Endothelial cell (in vitro differentiated cells): ENCODE results near the gene LYG2. TPM values are rescaled to one million over a fixed set of nuclear protein-coding genes. Genes with fewer than 3 reads are reported as not detected.
"Not testable (repeated sequence)": the region's sequence is repeated elsewhere in the genome, so short reads cannot be mapped to it uniquely, and the experiment has no call there.

Experiments used
- DNase-seq: peaks from one replicate; pipeline ENCODE4 v3.0.0; 2021; ENCODE audit warnings: low spot score
- H3K27ac Mint-ChIP-seq: one replicate; pipeline ENCODE4 v1.8.0; 2021; ENCODE audit warnings: mixed read lengths, inconsistent platforms; ENCODE audit not compliant: unreplicated experiment
- H3K27me3 Mint-ChIP-seq: one replicate; pipeline ENCODE4 v1.8.0; 2021; ENCODE audit warnings: mild to moderate bottlenecking, moderate library complexity, mixed read lengths, inconsistent platforms; ENCODE audit not compliant: unreplicated experiment
- H3K36me3 Mint-ChIP-seq: one replicate; pipeline ENCODE4 v1.8.0; 2021; ENCODE audit warnings: mild to moderate bottlenecking, low read depth, mixed read lengths, inconsistent platforms; ENCODE audit not compliant: unreplicated experiment
- H3K4me1 Mint-ChIP-seq: one replicate; pipeline ENCODE4 v1.8.0; 2021; ENCODE audit warnings: mild to moderate bottlenecking, mixed read lengths, inconsistent platforms; ENCODE audit not compliant: unreplicated experiment
- H3K4me3 Mint-ChIP-seq: one replicate; pipeline ENCODE4 v1.8.0; 2021; ENCODE audit warnings: mild to moderate bottlenecking, mixed read lengths, inconsistent platforms; ENCODE audit not compliant: unreplicated experiment
- H3K9me3 Mint-ChIP-seq: one replicate; pipeline ENCODE4 v1.8.0; 2021; ENCODE audit warnings: mixed read lengths, inconsistent platforms; ENCODE audit not compliant: unreplicated experiment
- total RNA-seq: library from RNA; stranded (reverse); fragmentation: NEBNext Ultra II Directional; extraction: Animal tissue kit (Norgen Biotek cat#: 25700); gene quantifications from one replicate; pipeline ENCODE4 v1.2.1, GENCODE V29; 2021; ENCODE audit not compliant: unreplicated experiment
- TF ChIP-seq, protein P1 (sequence below): fragments of 200-600 bp; sonication (generic); IDR thresholded peaks from one replicate; pipeline ENCODE4 v1.5.0; 2021; ENCODE audit warnings: antibody characterized with exemption; ENCODE audit not compliant: unreplicated experiment

LYG2 gene
- total RNA-seq, 1 donor from 2014 or later, result 1.7 TPM

DNA sequence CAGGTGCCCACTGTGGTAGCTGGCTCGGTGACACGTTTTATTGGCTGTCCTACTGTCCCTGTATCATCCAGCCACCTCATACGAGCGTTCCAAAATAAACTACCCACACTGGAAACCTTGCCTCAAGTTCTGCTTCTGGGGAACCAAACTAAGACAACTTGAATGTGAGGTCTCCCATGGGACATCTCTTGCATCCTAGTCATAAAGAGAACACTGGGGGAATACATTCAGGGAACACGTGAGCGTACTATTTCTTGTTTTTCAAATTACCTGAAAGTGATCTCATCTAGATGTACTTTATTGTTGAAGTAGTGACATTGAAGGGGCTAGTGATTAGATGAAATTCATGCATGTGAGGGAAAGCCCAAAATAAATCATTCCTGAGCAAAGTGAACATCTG, 15.0 kb downstream of the LYG2 start:
- TF ChIP-seq, protein P1, sequence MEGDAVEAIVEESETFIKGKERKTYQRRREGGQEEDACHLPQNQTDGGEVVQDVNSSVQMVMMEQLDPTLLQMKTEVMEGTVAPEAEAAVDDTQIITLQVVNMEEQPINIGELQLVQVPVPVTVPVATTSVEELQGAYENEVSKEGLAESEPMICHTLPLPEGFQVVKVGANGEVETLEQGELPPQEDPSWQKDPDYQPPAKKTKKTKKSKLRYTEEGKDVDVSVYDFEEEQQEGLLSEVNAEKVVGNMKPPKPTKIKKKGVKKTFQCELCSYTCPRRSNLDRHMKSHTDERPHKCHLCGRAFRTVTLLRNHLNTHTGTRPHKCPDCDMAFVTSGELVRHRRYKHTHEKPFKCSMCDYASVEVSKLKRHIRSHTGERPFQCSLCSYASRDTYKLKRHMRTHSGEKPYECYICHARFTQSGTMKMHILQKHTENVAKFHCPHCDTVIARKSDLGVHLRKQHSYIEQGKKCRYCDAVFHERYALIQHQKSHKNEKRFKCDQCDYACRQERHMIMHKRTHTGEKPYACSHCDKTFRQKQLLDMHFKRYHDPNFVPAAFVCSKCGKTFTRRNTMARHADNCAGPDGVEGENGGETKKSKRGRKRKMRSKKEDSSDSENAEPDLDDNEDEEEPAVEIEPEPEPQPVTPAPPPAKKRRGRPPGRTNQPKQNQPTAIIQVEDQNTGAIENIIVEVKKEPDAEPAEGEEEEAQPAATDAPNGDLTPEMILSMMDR, result no peak
- Mint-ChIP-seq H3K27me3 (peaks cover 6% of the 10 kb centered on the region), H3K36me3 (no peaks in the 10 kb centered on the region), H3K4me3 (no peak overlapping the region), H3K27ac (no peak overlapping the region), H3K9me3 (no peaks in the 10 kb centered on the region), H3K4me1 (no peaks in the 10 kb centered on the region)
- no peak for DNase-seq

DNA sequence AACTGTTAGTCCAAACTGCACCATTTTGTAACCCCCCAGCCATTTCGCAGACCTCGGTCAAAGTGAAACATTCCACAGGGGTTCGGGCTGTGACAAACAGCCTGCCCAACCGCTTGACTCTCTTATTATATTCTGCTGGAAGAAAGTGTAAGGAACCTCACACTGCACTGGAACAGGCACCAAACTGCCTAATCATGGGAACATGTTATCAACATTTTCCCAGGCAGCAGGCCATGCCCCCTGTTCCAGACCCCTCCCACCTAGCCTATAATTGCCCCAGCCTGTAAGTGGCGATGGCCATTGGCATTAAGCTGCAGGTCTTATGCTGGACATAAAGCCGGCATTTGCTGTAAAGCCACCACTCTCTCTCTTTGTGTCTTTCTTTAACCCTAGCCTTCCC, 16.9 kb downstream of the LYG2 start:
- Mint-ChIP-seq H3K36me3 (no peaks in the 10 kb centered on the region), H3K4me1 (no peaks in the 10 kb centered on the region), H3K27me3 (peaks cover 6% of the 10 kb centered on the region), H3K9me3 (no peaks in the 10 kb centered on the region), H3K4me3 (no peak overlapping the region), H3K27ac (no peak overlapping the region)
- TF ChIP-seq, protein P1, result no peak
- no peak for DNase-seq

DNA sequence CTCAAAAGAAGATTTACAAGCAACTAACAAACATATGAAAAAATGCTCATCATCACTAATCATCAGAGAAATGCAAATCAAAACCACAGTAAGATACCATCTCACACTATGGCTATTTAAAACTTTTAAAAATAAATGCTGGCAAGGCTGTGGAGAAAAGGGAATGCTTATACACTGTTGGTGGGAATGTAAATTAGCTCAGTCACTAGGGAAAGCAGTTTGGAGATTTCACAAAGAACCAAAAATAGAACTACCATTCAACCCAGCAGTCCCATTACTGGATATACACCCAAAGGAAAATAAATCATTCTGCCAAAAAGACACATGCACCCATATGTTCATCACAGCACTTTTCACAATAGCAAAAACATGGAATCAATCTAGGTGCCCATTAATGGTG, 22.3 kb downstream of the LYG2 start:
- not testable (repeated sequence) for H3K4me3 Mint-ChIP-seq, DNase-seq, H3K27ac Mint-ChIP-seq, H3K36me3 Mint-ChIP-seq, H3K4me1 Mint-ChIP-seq, H3K27me3 Mint-ChIP-seq, H3K9me3 Mint-ChIP-seq

DNA sequence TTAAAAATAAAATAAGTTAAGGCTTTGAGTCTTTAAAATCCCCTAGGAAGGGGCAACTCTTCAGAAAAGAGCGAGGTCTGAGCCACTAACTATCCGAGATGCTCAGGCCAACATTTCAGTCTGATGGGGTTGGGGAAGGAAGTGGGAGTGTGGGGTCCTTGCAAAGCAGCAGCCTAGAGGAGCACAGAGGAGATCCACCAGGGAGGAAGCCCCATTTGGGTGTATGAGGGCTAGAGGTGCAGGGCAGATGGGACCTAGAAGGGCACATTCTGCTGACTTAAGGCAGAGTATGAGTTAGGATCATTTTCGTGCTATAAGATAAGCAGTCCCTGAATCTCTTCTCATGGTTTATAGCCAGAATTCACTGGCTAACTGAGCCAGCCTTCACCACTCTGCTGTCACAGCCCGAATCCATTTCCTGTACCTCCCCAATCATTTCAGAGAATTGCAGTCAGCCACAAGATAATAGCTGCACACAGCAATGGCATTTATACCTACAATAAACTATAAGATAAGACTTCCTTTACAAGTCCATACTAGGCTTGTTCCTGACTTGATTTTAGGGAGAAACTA, 37.5 kb downstream of the LYG2 start:
- no peak for DNase-seq
- no peak overlapping the region for H3K4me3 Mint-ChIP-seq
- H3K36me3 Mint-ChIP-seq, result peaks cover 5% of the 10 kb centered on the region
- no peak overlapping the region for H3K27ac Mint-ChIP-seq
- TF ChIP-seq, protein P1, result no peak
- H3K4me1 Mint-ChIP-seq, result peaks cover 3% of the 10 kb centered on the region
- no peaks in the 10 kb centered on the region for H3K9me3 Mint-ChIP-seq
- no peaks in the 10 kb centered on the region for H3K27me3 Mint-ChIP-seq

DNA sequence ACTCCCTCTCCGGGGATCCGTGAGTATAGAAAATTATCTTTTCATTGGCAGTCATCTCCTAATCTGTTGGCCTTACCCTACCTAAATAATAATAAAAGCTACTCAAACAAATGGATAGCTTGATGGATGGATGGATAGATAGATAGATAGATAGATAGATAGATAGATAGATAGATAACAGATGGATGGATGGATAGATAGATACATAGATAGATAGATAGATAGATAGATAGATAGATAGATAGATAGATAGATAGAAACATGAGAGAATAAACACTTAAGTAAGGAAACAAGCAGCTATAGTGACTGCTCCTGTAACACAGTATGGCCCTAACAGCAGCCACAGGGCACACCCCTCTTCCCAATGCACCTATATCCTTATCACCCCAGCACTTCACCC, 39.4 kb downstream of the LYG2 start:
- no peaks in the 10 kb centered on the region for H3K9me3 Mint-ChIP-seq
- H3K4me3 Mint-ChIP-seq, result no peak overlapping the region
- no peak for DNase-seq
- no peaks in the 10 kb centered on the region for H3K27me3 Mint-ChIP-seq
- peaks cover 3% of the 10 kb centered on the region for H3K4me1 Mint-ChIP-seq
- H3K36me3 Mint-ChIP-seq, result peaks cover 5% of the 10 kb centered on the region
- H3K27ac Mint-ChIP-seq, result no peak overlapping the region
- TF ChIP-seq, protein P1, result no peak
